Left lung (tissue), 10 donors: ENCODE results near the gene PBX1. TPM values are rescaled to one million over a fixed set of nuclear protein-coding genes. Genes with fewer than 3 reads are reported as not detected.
"Not testable (repeated sequence)": the region's sequence is repeated elsewhere in the genome, so short reads cannot be mapped to it uniquely, and the experiment has no call there.

Experiments used
- ATAC-seq: fragments of 200-7000 bp; cut with Tn5 transposase; one replicate; pipeline ENCODE4 v1.9.1; 2020; ENCODE audit warnings: moderate library complexity
- DNase-seq, 4 donors: peaks; one replicate each; pipeline ENCODE4 v3.0.0-alpha.2; 2013 to 2020
- H3K27ac ChIP-seq, 2 donors: fragments of 200-600 bp; sonication (generic) in 1 of 2; one replicate each; pipeline versions ENCODE4 v1.5.0 to v1.8.0; 2020 to 2021
- H3K27me3 ChIP-seq, 2 donors: fragments of 200-600 bp; sonication (generic) in 1 of 2; one replicate each; pipeline versions ENCODE4 v1.5.0 to v1.8.0; 2020 to 2021
- H3K36me3 ChIP-seq, 2 donors: fragments of 200-600 bp; sonication (generic) in 1 of 2; one replicate each; pipeline versions ENCODE4 v1.5.0 to v1.8.0; 2020 to 2021
- H3K4me1 ChIP-seq, 2 donors: fragments of 200-600 bp; one replicate each; pipeline ENCODE4 v1.8.0; 2021
- H3K4me3 ChIP-seq, 2 donors: fragments of 200-600 bp; sonication (generic) in 1 of 2; one replicate each; pipeline versions ENCODE4 v1.5.0 to v1.8.0; 2020 to 2021; ENCODE audit warnings: mild to moderate bottlenecking in 1 of 2
- H3K9me3 ChIP-seq, 2 donors: fragments of 200-600 bp; sonication (generic) in 1 of 2; one replicate each; pipeline versions ENCODE4 v1.5.0 to v1.8.0; 2020 to 2021
- intact Hi-C, 2 donors: fragments of 100-400 bp; cut with DNase I; formaldehyde crosslinking; loops; one replicate each; pipeline versions ENCODE4 v1.11.2 to v1.14.2; 2022
- polyA plus RNA-seq, 6 donors: library from polyadenylated mRNA; unstranded; fragments of 120-200 nt; gene quantifications; one replicate each; pipeline ENCODE4 v1.2.1, GENCODE V29; 2013; ENCODE audit not compliant: insufficient read length in 6 of 6
- total RNA-seq, 2 donors: library from RNA; stranded (reverse); fragmentation: NEBNext Ultra II Directional; extraction: Animal tissue kit (Norgen Biotek cat#: 25700); gene quantifications; one replicate each; pipeline ENCODE4 v1.2.1, GENCODE V29; 2021
- TF ChIP-seq, protein P1 (sequence below), 2 donors: fragments of 200-600 bp; sonication (generic) in 1 of 2; IDR thresholded peaks; one replicate each; pipeline versions ENCODE4 v1.5.0 to v1.8.0; 2021; ENCODE audit warnings: antibody characterized with exemption in 2 of 2
- donor health status: DM: no; HTN: yes; CAD: no.
- donor health status: DM: no; HTN: no; CAD: no.

The PBX1 gene
- total and polyA plus RNA-seq, 8 donors, result 44.5 to 133 (median 127) TPM

DNA sequence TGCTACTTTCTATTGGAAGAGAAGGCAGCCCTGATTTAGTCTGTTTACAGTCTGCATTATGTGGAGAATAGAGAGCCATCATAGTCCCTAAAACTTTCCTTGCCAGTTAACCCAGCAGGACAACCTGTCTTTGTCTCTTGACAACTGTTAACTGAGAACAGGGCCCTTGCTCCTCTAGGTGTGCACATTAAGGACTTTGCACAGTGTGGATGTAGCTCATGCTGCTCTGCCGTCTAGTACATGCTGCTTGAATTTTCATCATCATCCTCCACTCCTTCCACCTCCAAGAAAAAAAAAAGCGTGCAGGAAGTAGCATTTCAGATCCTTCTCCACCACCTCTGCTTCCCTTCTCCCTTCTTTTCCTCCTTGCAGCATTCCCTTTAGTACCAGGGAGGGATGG lies 91.5 kb downstream of the PBX1 start:
- H3K27ac ChIP-seq, result no peak overlapping the region

DNA sequence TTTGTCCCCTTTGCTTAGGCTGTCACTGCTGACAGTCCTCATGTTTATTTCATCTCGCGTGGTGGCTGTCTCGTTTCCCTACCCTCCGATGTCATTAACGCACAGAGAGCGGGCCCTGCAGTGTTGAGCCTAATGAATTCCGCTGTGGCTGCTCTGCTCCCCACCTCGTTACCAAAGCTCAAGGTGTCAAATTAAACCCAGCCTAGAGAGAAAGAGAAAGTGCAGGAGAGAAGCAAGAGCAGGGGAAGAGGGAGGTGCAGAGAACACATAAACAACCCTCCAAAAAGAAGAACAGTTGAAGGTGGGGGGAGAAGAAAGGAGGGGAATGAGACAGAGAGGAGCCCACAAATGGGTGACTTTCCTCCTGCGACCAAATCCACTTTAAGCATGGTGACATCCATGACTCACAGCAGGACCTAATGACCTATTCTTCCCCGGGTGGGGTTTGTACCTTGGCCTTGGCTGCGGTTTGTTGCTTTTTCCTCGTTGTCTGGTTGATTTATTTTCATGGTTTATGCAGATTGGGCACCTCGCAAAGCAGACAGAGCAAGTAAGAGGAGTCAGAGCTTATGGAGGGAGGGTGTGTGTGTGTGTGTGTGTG lies 92.5 kb downstream of the PBX1 start:
- TF ChIP-seq, protein P1, sequence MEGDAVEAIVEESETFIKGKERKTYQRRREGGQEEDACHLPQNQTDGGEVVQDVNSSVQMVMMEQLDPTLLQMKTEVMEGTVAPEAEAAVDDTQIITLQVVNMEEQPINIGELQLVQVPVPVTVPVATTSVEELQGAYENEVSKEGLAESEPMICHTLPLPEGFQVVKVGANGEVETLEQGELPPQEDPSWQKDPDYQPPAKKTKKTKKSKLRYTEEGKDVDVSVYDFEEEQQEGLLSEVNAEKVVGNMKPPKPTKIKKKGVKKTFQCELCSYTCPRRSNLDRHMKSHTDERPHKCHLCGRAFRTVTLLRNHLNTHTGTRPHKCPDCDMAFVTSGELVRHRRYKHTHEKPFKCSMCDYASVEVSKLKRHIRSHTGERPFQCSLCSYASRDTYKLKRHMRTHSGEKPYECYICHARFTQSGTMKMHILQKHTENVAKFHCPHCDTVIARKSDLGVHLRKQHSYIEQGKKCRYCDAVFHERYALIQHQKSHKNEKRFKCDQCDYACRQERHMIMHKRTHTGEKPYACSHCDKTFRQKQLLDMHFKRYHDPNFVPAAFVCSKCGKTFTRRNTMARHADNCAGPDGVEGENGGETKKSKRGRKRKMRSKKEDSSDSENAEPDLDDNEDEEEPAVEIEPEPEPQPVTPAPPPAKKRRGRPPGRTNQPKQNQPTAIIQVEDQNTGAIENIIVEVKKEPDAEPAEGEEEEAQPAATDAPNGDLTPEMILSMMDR (IDR thresholded peaks at IDR 0.05), result no peak
- intact Hi-C loops, result no loop called here
- ATAC-seq (no peak), DNase-seq (no peak)
- no peak overlapping the region for H3K4me3 ChIP-seq
- H3K36me3 ChIP-seq, result no peaks in the 10 kb centered on the region
- no peaks in the 10 kb centered on the region for H3K27me3 ChIP-seq
- H3K9me3 ChIP-seq, result no peaks in the 10 kb centered on the region
- H3K27ac ChIP-seq, result no peak overlapping the region
- H3K4me1 ChIP-seq, result no peaks in the 10 kb centered on the region

More for the DNA sequence above, 91.5 kb downstream of the PBX1 start:
- H3K36me3 ChIP-seq, result no peaks in the 10 kb centered on the region
- no peak overlapping the region for H3K4me3 ChIP-seq
- no peak for ATAC-seq
- TF ChIP-seq, protein P1 (IDR thresholded peaks at IDR 0.05), result no peak
- H3K4me1 ChIP-seq, result no peaks in the 10 kb centered on the region
- intact Hi-C loops, result no loop called here
- DNase-seq, result no peak
- no peaks in the 10 kb centered on the region for H3K9me3 ChIP-seq
- H3K27me3 ChIP-seq, result no peaks in the 10 kb centered on the region

DNA sequence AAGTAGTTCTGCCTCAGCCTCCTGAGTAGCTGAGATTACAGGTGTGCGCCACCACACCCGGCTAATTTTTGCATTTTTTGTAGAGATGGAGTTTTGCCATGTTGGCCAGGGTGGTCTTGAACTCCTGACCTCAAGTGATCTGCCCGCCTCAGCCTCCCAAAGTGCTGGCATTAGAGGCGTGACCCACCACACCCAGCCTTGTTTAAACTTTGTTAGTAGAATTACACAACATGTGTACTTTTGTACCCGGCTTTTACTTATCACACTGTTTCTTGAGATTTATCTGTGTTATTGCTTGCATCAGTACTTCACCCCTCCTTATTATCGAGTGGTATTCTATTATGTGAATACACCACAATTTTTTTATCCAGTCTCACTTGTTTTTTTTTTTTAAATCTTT lies 94.0 kb downstream of the PBX1 start:
- DNase-seq, H3K4me1 ChIP-seq, ATAC-seq, H3K9me3 ChIP-seq, H3K27me3 ChIP-seq, H3K27ac ChIP-seq, H3K36me3 ChIP-seq, H3K4me3 ChIP-seq, intact Hi-C loops: not testable (repeated sequence)

DNA sequence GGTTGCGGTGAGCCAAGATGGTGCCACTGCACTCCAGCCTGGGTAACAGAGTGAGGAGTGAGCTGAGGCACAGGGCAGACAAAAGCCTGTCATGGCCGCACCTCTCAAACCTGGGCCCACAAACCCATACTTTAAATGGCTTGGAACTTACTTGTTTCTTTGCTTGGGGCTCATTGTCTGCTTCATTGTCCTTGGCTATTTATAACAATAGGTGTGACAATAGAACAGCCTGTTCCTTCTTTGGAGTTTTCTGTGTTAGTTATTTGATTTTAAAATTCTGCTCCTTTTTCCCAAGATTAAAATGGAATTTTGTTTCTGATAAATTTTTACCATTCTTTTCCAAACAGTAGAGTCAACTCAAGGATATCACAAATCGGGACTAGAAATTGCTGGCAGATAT lies 94.7 kb downstream of the PBX1 start:
- Histone ChIP-seq H3K9me3 (no peaks in the 10 kb centered on the region), H3K36me3 (no peaks in the 10 kb centered on the region), H3K4me3 (no peak overlapping the region), H3K4me1 (no peaks in the 10 kb centered on the region), H3K27ac (no peak overlapping the region), H3K27me3 (no peaks in the 10 kb centered on the region)
- intact Hi-C loops, result no loop called here
- DNase-seq (no peak), ATAC-seq (no peak)
- TF ChIP-seq, protein P1 (IDR thresholded peaks at IDR 0.05), result no peak

DNA sequence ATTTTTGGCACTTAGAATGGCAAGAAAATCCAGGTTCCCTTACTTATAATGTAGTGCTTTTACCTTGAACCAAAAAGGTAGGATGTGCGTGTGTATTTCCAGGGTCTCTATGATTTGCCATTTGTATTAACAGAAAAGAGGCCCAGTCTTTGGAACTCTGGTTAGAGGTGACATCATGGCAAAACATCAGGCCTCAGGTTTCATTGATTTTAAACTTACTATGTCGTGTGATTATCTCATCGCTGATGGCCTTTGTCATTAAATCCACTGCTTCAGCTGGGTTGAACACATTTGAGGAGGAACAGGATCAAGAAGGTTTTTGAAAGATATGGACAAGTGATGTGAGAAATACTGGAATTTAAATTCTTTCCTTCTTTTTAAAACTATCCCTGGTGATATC lies 95.2 kb downstream of the PBX1 start:
- TF ChIP-seq, protein P1 (IDR thresholded peaks at IDR 0.05), result no peak
- Histone ChIP-seq H3K4me3 (no peak overlapping the region), H3K27me3 (no peaks in the 10 kb centered on the region), H3K36me3 (no peaks in the 10 kb centered on the region), H3K27ac (no peak overlapping the region), H3K4me1 (no peaks in the 10 kb centered on the region), H3K9me3 (no peaks in the 10 kb centered on the region)
- ATAC-seq, result no peak
- intact Hi-C loops, result no loop called here
- no peak for DNase-seq

DNA sequence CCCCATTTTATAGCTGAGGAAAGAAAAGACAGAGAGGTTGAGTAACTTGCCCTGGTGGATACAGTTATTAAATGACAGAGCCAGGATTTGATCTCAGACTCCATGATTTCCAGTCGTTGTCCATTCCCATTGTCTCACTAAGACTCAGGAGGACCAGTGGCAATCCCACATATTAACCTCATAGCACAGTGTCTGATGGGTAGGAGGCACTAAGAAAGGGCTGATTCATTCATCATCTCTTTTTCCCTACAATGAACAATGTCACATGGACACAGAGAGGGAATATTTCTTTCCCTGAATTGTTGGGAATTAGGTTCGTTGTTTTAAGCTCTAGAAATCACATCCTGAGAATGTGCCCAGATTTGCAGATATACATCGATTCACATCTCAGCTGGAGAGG lies 99.9 kb downstream of the PBX1 start:
- intact Hi-C loops, result no loop called here
- no peak overlapping the region for H3K27ac ChIP-seq
- no peak for DNase-seq
- no peak for ATAC-seq
- no peaks in the 10 kb centered on the region for H3K9me3 ChIP-seq
- H3K27me3 ChIP-seq, result no peaks in the 10 kb centered on the region
- TF ChIP-seq, protein P1 (IDR thresholded peaks at IDR 0.05), result no peak
- no peaks in the 10 kb centered on the region for H3K36me3 ChIP-seq
- H3K4me1 ChIP-seq, result peaks cover 0 to 13% of the 10 kb centered on the region in 2 donors
- no peak overlapping the region for H3K4me3 ChIP-seq
